Measurements from ENCODE around the gene GNB4.
A peak's percentile ranks its signal among the peaks of the same experiment; 100 is the strongest.

GNB4 gene

DNA sequence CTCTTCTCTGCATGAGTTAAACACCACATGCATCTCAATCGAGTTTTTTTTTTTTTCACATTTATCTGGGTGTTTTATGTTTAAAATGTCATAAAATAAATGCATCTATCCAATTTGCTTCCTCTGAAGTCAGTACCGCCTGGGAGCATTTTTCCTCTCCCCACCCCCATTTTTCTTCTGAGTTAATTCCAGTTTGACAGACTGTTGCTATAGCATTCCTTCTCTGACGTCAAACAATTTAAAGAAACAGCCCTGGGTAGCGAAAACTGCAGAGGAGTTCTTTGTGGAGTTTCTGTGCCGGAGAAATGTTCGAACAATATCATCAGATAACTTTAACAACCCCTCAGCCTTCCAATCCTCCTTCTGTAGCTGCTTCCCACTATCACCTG is 900 bp upstream of the GNB4 start:
- H2BK5ac ChIP-seq (ENCODE audit: low read depth, low read length, poor library complexity), result no peak overlapping the region
- no peak overlapping the region for H2BK12ac ChIP-seq (ENCODE audit: low read length)
- peaks cover 3 to 7% of the 10 kb centered on the region in 2 experiments for H3K4me1 ChIP-seq (ENCODE audit: control insufficient read depth in 1 of 2, insufficient read depth in 2 of 2, low read length in 2 of 2)
- no peak overlapping the region for H3K9ac ChIP-seq (ENCODE audit: low read length)
- H3K9me3 ChIP-seq (ENCODE audit: insufficient read depth, low read depth, low read length), result no peaks in the 10 kb centered on the region
- H3K14ac ChIP-seq (ENCODE audit: low read length), result no peak overlapping the region
- no peak overlapping the region for H4K12ac ChIP-seq (ENCODE audit: low read depth, low read length)
- no peaks in the 10 kb centered on the region for H3K27me3 ChIP-seq (ENCODE audit: insufficient read depth, low read length)
- no peak overlapping the region for H2BK120ac ChIP-seq (ENCODE audit: insufficient read depth, low read length, poor library complexity)
- no peak overlapping the region for H3K4me3 ChIP-seq (ENCODE audit: low read depth, low read length)
- H3K36me3 ChIP-seq (ENCODE audit: control insufficient read depth in 1 of 2, insufficient read depth in 2 of 2, low read length in 2 of 2), result no peaks in the 10 kb centered on the region
- no peak overlapping the region for H2AK5ac ChIP-seq (ENCODE audit: low read length)
- no peak overlapping the region for H3K4ac ChIP-seq (ENCODE audit: low read depth, low read length)
- H4K91ac ChIP-seq (ENCODE audit: low read depth, low read length), result no peak overlapping the region
- WGBS (ENCODE audit: extremely low coverage, insufficient coverage, insufficient read length), result no CpG with 5 or more reads among the region's 6 CpGs
- peaks cover 9% of the 10 kb centered on the region for H3K79me2 ChIP-seq (ENCODE audit: control insufficient read depth, insufficient read depth, low read length, poor library complexity)
- H2AFZ ChIP-seq (ENCODE audit: insufficient read depth, low read length, poor library complexity), result no peak overlapping the region
- H4K8ac ChIP-seq (ENCODE audit: low read depth, low read length), result no peak overlapping the region
- H3K79me1 ChIP-seq (ENCODE audit: low read length), result peaks cover 8% of the 10 kb centered on the region
- peak in 1 of 2 donors; percentile 16 for DNase-seq
- no peak overlapping the region for H3K23ac ChIP-seq (ENCODE audit: low read length)
- no peak overlapping the region for H3K18ac ChIP-seq (ENCODE audit: low read length)
- H3K4me2 ChIP-seq (ENCODE audit: low read length), result peak overlapping the region; percentile 67
- H3K27ac ChIP-seq (ENCODE audit: low read depth, low read length), result peak overlapping the region; percentile 91

DNA sequence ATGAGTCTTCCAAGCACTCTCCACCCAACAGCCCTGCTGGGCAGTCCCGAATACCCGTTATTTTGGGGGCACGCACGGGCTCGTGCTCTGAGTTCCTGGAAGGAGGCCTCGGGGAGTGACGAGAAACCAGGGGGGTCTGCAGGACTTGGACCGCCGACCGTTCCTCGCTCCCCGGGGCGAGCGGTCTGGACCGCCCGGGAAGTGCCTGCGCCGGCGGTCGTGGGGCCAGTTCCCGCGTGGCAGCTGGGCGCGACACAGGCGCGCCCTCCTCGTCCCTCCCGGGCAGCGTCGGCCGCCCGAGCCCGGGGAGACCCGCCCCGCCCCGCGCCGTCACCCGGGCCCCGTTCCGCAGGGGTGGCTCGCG is 387 bp downstream of the GNB4 start:
- peak overlapping the region; percentile 78 for H3K4ac ChIP-seq (ENCODE audit: low read depth, low read length)
- no CpG with 5 or more reads among the region's 43 CpGs for WGBS (ENCODE audit: extremely low coverage, insufficient coverage, insufficient read length)

DNA sequence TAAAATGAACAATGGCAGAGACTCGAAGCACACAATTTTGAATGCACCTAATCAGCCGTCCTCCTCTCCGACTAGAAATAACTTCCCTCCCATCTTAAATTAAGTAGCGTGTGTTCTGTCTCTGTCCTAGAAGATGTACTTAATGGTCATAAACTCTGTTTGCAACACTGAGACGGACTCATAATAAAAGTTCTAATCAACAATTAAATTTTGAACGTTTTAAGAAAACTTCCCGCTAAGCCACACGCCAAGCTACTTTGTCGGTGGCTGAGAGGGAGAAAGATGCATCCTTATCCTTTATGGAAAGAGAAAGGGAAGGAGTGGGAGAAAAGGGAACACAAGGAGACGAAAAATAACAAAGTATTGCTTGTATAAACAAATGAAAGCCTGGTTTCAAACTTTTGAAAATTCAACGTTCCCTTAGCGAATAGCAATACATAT is 989 bp downstream of the GNB4 start:
- peaks cover 3 to 4% of the 10 kb centered on the region in 2 experiments for H3K4me1 ChIP-seq (ENCODE audit: control insufficient read depth in 1 of 2, insufficient read depth in 2 of 2, low read length in 2 of 2)
- no peak overlapping the region for H4K12ac ChIP-seq (ENCODE audit: low read depth, low read length)
- no peaks in the 10 kb centered on the region for H3K9me3 ChIP-seq (ENCODE audit: insufficient read depth, low read depth, low read length)
- no peak overlapping the region for H3K23ac ChIP-seq (ENCODE audit: low read length)
- H2AFZ ChIP-seq (ENCODE audit: insufficient read depth, low read length, poor library complexity), result no peak overlapping the region
- peaks cover 8% of the 10 kb centered on the region for H3K79me1 ChIP-seq (ENCODE audit: low read length)
- no peaks in the 10 kb centered on the region for H3K27me3 ChIP-seq (ENCODE audit: insufficient read depth, low read length)
- H3K27ac ChIP-seq (ENCODE audit: low read depth, low read length), result no peak overlapping the region
- DNase-seq, result no peak
- no CpG with 5 or more reads among the region's 12 CpGs for WGBS (ENCODE audit: extremely low coverage, insufficient coverage, insufficient read length)
- H2AK5ac ChIP-seq (ENCODE audit: low read length), result no peak overlapping the region
- no peaks in the 10 kb centered on the region for H3K36me3 ChIP-seq (ENCODE audit: control insufficient read depth in 1 of 2, insufficient read depth in 2 of 2, low read length in 2 of 2)
- no peak overlapping the region for H3K9ac ChIP-seq (ENCODE audit: low read length)
- no peak overlapping the region for H3K18ac ChIP-seq (ENCODE audit: low read length)
- H2BK5ac ChIP-seq (ENCODE audit: low read depth, low read length, poor library complexity), result no peak overlapping the region
- H4K91ac ChIP-seq (ENCODE audit: low read depth, low read length), result no peak overlapping the region
- H2BK120ac ChIP-seq (ENCODE audit: insufficient read depth, low read length, poor library complexity), result no peak overlapping the region
- H3K4me2 ChIP-seq (ENCODE audit: low read length), result peak overlapping the region; percentile 67
- H2BK12ac ChIP-seq (ENCODE audit: low read length), result no peak overlapping the region
- no peak overlapping the region for H4K8ac ChIP-seq (ENCODE audit: low read depth, low read length)
- H3K14ac ChIP-seq (ENCODE audit: low read length), result no peak overlapping the region
- H3K4ac ChIP-seq (ENCODE audit: low read depth, low read length), result peak overlapping the region; percentile 48
- no peak overlapping the region for H3K4me3 ChIP-seq (ENCODE audit: low read depth, low read length)
- H3K79me2 ChIP-seq (ENCODE audit: control insufficient read depth, insufficient read depth, low read length, poor library complexity), result peaks cover 9% of the 10 kb centered on the region

More for the DNA sequence above, 387 bp downstream of the GNB4 start:
- Histone ChIP-seq H3K9me3 (ENCODE audit: insufficient read depth, low read depth, low read length) (no peaks in the 10 kb centered on the region), H4K8ac (ENCODE audit: low read depth, low read length) (peak overlapping the region; percentile 92), H3K4me2 (ENCODE audit: low read length) (peak overlapping the region; percentile 67), H3K23ac (ENCODE audit: low read length) (no peak overlapping the region), H3K36me3 (ENCODE audit: control insufficient read depth in 1 of 2, insufficient read depth in 2 of 2, low read length in 2 of 2) (no peaks in the 10 kb centered on the region), H3K18ac (ENCODE audit: low read length) (peak overlapping the region; percentile 83), H4K12ac (ENCODE audit: low read depth, low read length) (peak overlapping the region; percentile 96), H3K4me1 (ENCODE audit: control insufficient read depth in 1 of 2, insufficient read depth in 2 of 2, low read length in 2 of 2) (peaks cover 3 to 7% of the 10 kb centered on the region in 2 experiments), H3K27me3 (ENCODE audit: insufficient read depth, low read length) (no peaks in the 10 kb centered on the region), H2AK5ac (ENCODE audit: low read length) (no peak overlapping the region), H2AFZ (ENCODE audit: insufficient read depth, low read length, poor library complexity) (peak overlapping the region; percentile 96), H3K9ac (ENCODE audit: low read length) (peak overlapping the region; percentile 95), H3K79me2 (ENCODE audit: control insufficient read depth, insufficient read depth, low read length, poor library complexity) (peaks cover 9% of the 10 kb centered on the region), H2BK5ac (ENCODE audit: low read depth, low read length, poor library complexity) (peak overlapping the region; percentile 10), H3K14ac (ENCODE audit: low read length) (peak overlapping the region; percentile 95), H3K79me1 (ENCODE audit: low read length) (peaks cover 8% of the 10 kb centered on the region), H4K91ac (ENCODE audit: low read depth, low read length) (peak overlapping the region; percentile 91), H3K27ac (ENCODE audit: low read depth, low read length) (peak overlapping the region; percentile 91), H3K4me3 (ENCODE audit: low read depth, low read length) (peak overlapping the region; percentile 84), H2BK12ac (ENCODE audit: low read length) (no peak overlapping the region), H2BK120ac (ENCODE audit: insufficient read depth, low read length, poor library complexity) (peak overlapping the region; percentile 90)
- no peak for DNase-seq

DNA sequence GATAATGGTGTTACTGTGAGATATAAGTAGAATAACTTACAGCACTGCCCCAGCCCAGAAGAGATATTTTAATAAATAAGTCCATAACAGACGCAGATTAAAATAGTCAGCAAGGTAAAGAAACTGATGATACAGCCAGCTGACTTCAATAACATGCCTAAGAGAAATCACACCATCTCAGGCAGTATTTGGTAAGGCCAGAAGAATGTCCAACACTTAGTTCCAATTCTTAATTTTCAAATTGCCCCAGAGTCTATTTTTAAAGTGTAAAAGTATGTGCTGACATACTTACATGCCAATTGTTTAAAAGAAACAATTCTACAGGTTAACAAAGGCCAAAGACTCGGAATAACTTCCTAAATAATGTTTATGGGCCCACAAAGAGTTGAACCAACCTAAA is 1.6 kb downstream of the GNB4 start:
- no peak overlapping the region for H3K9ac ChIP-seq (ENCODE audit: low read length)
- H3K4me1 ChIP-seq (ENCODE audit: control insufficient read depth in 1 of 2, insufficient read depth in 2 of 2, low read length in 2 of 2), result peaks cover 3 to 4% of the 10 kb centered on the region in 2 experiments
- H3K9me3 ChIP-seq (ENCODE audit: insufficient read depth, low read depth, low read length), result no peaks in the 10 kb centered on the region
- no peak overlapping the region for H3K4me3 ChIP-seq (ENCODE audit: low read depth, low read length)
- no peak overlapping the region for H3K4ac ChIP-seq (ENCODE audit: low read depth, low read length)
- no peak overlapping the region for H4K8ac ChIP-seq (ENCODE audit: low read depth, low read length)
- H2BK12ac ChIP-seq (ENCODE audit: low read length), result no peak overlapping the region
- no CpG with 5 or more reads among the region's 2 CpGs for WGBS (ENCODE audit: extremely low coverage, insufficient coverage, insufficient read length)
- no peak overlapping the region for H2AK5ac ChIP-seq (ENCODE audit: low read length)
- H3K27ac ChIP-seq (ENCODE audit: low read depth, low read length), result no peak overlapping the region
- no peaks in the 10 kb centered on the region for H3K36me3 ChIP-seq (ENCODE audit: control insufficient read depth in 1 of 2, insufficient read depth in 2 of 2, low read length in 2 of 2)
- H2AFZ ChIP-seq (ENCODE audit: insufficient read depth, low read length, poor library complexity), result no peak overlapping the region
- no peak overlapping the region for H2BK5ac ChIP-seq (ENCODE audit: low read depth, low read length, poor library complexity)
- no peak overlapping the region for H4K91ac ChIP-seq (ENCODE audit: low read depth, low read length)
- no peak overlapping the region for H3K4me2 ChIP-seq (ENCODE audit: low read length)
- no peaks in the 10 kb centered on the region for H3K27me3 ChIP-seq (ENCODE audit: insufficient read depth, low read length)
- no peak overlapping the region for H3K23ac ChIP-seq (ENCODE audit: low read length)
- peaks cover 9% of the 10 kb centered on the region for H3K79me2 ChIP-seq (ENCODE audit: control insufficient read depth, insufficient read depth, low read length, poor library complexity)
- H4K12ac ChIP-seq (ENCODE audit: low read depth, low read length), result no peak overlapping the region
- peaks cover 8% of the 10 kb centered on the region for H3K79me1 ChIP-seq (ENCODE audit: low read length)
- no peak overlapping the region for H3K18ac ChIP-seq (ENCODE audit: low read length)
- H3K14ac ChIP-seq (ENCODE audit: low read length), result no peak overlapping the region
- H2BK120ac ChIP-seq (ENCODE audit: insufficient read depth, low read length, poor library complexity), result no peak overlapping the region
- DNase-seq, result peak in 1 of 2 donors; percentile 13

Measured in trophoblast cell (in vitro differentiated cells and primary cell).